Neural cell (in vitro differentiated cells): Measurements from ENCODE around the gene PEAK3. TPM values are rescaled to one million over a fixed set of nuclear protein-coding genes. Genes with fewer than 3 reads are reported as not detected.

Source experiments
- H2AFZ ChIP-seq: fragments of 200-600, 300-800 bp; sonication (generic), shearing (Covaris generic); 2 replicates; pipeline ENCODE4 v1.6.0; 2014; ENCODE audit warnings: low read depth, mild to moderate bottlenecking, antibody characterized with exemption, low read length, moderate library complexity
- H3F3A ChIP-seq: fragments of 200-600 bp; shearing (Covaris generic); 2 replicates; pipeline ENCODE4 v1.6.1; 2016; ENCODE audit warnings: mild to moderate bottlenecking, moderate library complexity, mixed read lengths, antibody characterized with exemption, low read length; ENCODE audit not compliant: insufficient read depth, poor library complexity, severe bottlenecking
- H3K27ac ChIP-seq: fragments of 200-600, 300-800 bp; sonication (generic), shearing (Covaris generic); 2 replicates; pipeline ENCODE4 v1.5.1; 2014; ENCODE audit warnings: mild to moderate bottlenecking, low read length, moderate library complexity
- H3K27me3 ChIP-seq: fragments of 300-800, 200-600 bp; sonication (generic), shearing (Covaris generic); 2 replicates; pipeline ENCODE4 v1.6.0; 2014; ENCODE audit warnings: mild to moderate bottlenecking, low read depth, low read length, moderate library complexity; ENCODE audit not compliant: insufficient read depth
- H3K36me3 ChIP-seq: fragments of 300-800, 200-600 bp; sonication (generic), shearing (Covaris generic); 2 replicates; pipeline ENCODE4 v1.5.1; 2014; ENCODE audit warnings: mild to moderate bottlenecking, antibody characterized with exemption, low read length, moderate library complexity; ENCODE audit not compliant: insufficient read depth
- H3K4me2 ChIP-seq: fragments of 300-800, 200-600 bp; sonication (generic), shearing (Covaris generic); 2 replicates; pipeline ENCODE4 v1.6.0; 2014; ENCODE audit warnings: mild to moderate bottlenecking, low read length
- H3K4me3 ChIP-seq: fragments of 300-800, 200-600 bp; sonication (generic), shearing (Covaris generic); 2 replicates; pipeline ENCODE4 v1.5.1; 2014; ENCODE audit warnings: mild to moderate bottlenecking, low read length, moderate library complexity
- H3K79me2 ChIP-seq: fragments of 200-600 bp; shearing (Covaris generic); replicated peaks from 2 replicates; pipeline ENCODE4 v1.6.0; 2014; ENCODE audit warnings: mild to moderate bottlenecking, low read length, moderate library complexity; ENCODE audit not compliant: insufficient read depth
- H3K9ac ChIP-seq: fragments of 300-800, 200-600 bp; sonication (generic), shearing (Covaris generic); 2 replicates; pipeline ENCODE4 v1.6.1; 2016; ENCODE audit warnings: mild to moderate bottlenecking, low read length, mixed read lengths
- H3K9me2 ChIP-seq: fragments of 200-600 bp; shearing (Covaris generic); 2 replicates; pipeline ENCODE4 v1.6.1; 2016; ENCODE audit warnings: mild to moderate bottlenecking, low read length, mixed read lengths; ENCODE audit not compliant: insufficient read depth
- H3K9me3 ChIP-seq: fragments of 200-600, 300-800 bp; sonication (generic), shearing (Covaris generic); 2 replicates; pipeline ENCODE4 v1.6.1; 2016; ENCODE audit warnings: mild to moderate bottlenecking, mixed run types, low read length, moderate library complexity, mixed read lengths
- H4K20me1 ChIP-seq: fragments of 200-600 bp; shearing (Covaris generic); 2 replicates; pipeline ENCODE4 v1.6.1; 2016; ENCODE audit warnings: mild to moderate bottlenecking, mixed run types; ENCODE audit not compliant: insufficient read depth
- EP300 ChIP-seq: fragments of 450-650 bp; conservative IDR thresholded peaks from 2 replicates; pipeline ENCODE4 v1.6.1; 2014; ENCODE audit warnings: antibody characterized with exemption, mild to moderate bottlenecking, moderate library complexity; ENCODE audit not compliant: poor library complexity, severe bottlenecking
- EZH2 ChIP-seq: fragments of 200-600, 300-800 bp; shearing (Covaris generic), sonication (generic); IDR thresholded peaks from 2 replicates; pipeline ENCODE4 v1.6.1; 2014; ENCODE audit warnings: antibody characterized with exemption, low read length, borderline replicate concordance, mild to moderate bottlenecking; ENCODE audit not compliant: insufficient read depth, poor library complexity, severe bottlenecking
- MXI1 ChIP-seq: fragments of 450-650 bp; conservative IDR thresholded peaks from 2 replicates; pipeline ENCODE4 v1.6.1; 2014; ENCODE audit warnings: antibody characterized with exemption, mild to moderate bottlenecking; ENCODE audit not compliant: poor library complexity, severe bottlenecking
- POLR2AphosphoS5 ChIP-seq: IDR thresholded peaks from 2 replicates; pipeline ENCODE4 v1.6.1; 2012
- RAD21 ChIP-seq: fragments of 450-650 bp; conservative IDR thresholded peaks from 2 replicates; pipeline ENCODE4 v1.6.1; 2014; ENCODE audit warnings: antibody characterized with exemption, mild to moderate bottlenecking, moderate library complexity
- SMC3 ChIP-seq: fragments of 450-650 bp; conservative IDR thresholded peaks from 2 replicates; pipeline ENCODE4 v1.6.1; 2014; ENCODE audit warnings: antibody characterized with exemption, mild to moderate bottlenecking, moderate library complexity; ENCODE audit not compliant: poor library complexity
- TAF1 ChIP-seq: IDR thresholded peaks from 2 replicates; pipeline ENCODE4 v1.6.1; 2012; ENCODE audit warnings: low read depth
- polyA plus RNA-seq: library from polyadenylated mRNA; depleted of rRNA; stranded (reverse); fragments of >200 nt; gene quantifications from 2 replicates; pipeline ENCODE4 v1.2.3, GENCODE V29; 2014
- TF ChIP-seq, protein P1 (sequence below): fragments of 450-650 bp; IDR thresholded peaks from 2 replicates; pipeline ENCODE4 v1.5.1; 2014; ENCODE audit warnings: antibody characterized with exemption, mild to moderate bottlenecking, moderate library complexity; ENCODE audit not compliant: poor library complexity, severe bottlenecking
- TF ChIP-seq, protein P2 (sequence below): IDR thresholded peaks from 2 replicates; pipeline ENCODE4 v1.6.1; 2012; ENCODE audit warnings: borderline replicate concordance

PEAK3 gene
- polyA plus RNA-seq, 1 donor from 2014 or later = not detected

DNA sequence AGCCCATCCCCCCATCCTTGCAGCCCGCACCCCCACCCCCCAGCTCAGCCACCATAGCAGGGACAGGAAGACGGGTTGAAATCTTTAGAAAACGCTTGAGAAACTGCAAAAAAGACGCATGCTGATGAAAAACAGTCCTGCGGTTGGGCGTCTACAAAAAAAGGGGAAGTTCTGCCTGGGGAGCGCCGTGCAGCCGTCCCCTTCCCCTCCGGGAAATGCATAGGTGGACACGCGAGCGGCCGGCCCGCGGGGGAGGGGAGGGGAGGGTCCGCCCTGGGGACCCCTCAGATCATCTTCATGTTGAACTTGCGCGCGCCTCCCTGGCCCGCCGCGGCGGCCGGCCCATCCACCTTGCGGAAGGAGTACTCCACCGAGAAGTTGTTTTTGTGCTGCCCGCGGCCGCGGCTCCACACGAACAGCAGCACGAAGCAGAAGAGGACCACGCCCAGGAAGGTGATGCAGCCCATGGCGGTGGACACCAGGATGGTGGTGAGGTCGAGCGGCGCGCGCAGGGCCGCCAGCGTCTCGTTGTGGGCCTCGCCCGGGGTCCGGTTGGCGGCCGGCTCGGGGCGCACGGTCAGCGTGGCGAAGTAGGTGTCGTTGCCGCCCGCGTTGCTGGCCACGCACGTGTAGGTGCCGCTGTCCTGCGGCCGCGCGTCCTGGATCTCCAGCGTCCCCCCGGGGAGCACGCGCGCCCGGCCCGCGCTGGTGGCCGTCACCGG is 7.9 kb upstream of the PEAK3 start:
- Histone ChIP-seq H3K27me3 (peaks cover 56% of the 10 kb centered on the region), H4K20me1 (no peaks in the 10 kb centered on the region), H3K36me3 (no peaks in the 10 kb centered on the region), H3K4me2 (no peak overlapping the region), H3K9me3 (no peaks in the 10 kb centered on the region), H3K27ac (no peak overlapping the region), H2AFZ (no peak overlapping the region), H3K9ac (no peak overlapping the region), H3F3A (no peaks in the 10 kb centered on the region), H3K79me2 (no peaks in the 10 kb centered on the region), H3K4me3 (peak overlapping the region; percentile 46), H3K9me2 (no peaks in the 10 kb centered on the region)
- TF ChIP-seq, protein P1, sequence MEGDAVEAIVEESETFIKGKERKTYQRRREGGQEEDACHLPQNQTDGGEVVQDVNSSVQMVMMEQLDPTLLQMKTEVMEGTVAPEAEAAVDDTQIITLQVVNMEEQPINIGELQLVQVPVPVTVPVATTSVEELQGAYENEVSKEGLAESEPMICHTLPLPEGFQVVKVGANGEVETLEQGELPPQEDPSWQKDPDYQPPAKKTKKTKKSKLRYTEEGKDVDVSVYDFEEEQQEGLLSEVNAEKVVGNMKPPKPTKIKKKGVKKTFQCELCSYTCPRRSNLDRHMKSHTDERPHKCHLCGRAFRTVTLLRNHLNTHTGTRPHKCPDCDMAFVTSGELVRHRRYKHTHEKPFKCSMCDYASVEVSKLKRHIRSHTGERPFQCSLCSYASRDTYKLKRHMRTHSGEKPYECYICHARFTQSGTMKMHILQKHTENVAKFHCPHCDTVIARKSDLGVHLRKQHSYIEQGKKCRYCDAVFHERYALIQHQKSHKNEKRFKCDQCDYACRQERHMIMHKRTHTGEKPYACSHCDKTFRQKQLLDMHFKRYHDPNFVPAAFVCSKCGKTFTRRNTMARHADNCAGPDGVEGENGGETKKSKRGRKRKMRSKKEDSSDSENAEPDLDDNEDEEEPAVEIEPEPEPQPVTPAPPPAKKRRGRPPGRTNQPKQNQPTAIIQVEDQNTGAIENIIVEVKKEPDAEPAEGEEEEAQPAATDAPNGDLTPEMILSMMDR = no peak
- TF ChIP-seq EP300 (no peak), EZH2 (no peak)

DNA sequence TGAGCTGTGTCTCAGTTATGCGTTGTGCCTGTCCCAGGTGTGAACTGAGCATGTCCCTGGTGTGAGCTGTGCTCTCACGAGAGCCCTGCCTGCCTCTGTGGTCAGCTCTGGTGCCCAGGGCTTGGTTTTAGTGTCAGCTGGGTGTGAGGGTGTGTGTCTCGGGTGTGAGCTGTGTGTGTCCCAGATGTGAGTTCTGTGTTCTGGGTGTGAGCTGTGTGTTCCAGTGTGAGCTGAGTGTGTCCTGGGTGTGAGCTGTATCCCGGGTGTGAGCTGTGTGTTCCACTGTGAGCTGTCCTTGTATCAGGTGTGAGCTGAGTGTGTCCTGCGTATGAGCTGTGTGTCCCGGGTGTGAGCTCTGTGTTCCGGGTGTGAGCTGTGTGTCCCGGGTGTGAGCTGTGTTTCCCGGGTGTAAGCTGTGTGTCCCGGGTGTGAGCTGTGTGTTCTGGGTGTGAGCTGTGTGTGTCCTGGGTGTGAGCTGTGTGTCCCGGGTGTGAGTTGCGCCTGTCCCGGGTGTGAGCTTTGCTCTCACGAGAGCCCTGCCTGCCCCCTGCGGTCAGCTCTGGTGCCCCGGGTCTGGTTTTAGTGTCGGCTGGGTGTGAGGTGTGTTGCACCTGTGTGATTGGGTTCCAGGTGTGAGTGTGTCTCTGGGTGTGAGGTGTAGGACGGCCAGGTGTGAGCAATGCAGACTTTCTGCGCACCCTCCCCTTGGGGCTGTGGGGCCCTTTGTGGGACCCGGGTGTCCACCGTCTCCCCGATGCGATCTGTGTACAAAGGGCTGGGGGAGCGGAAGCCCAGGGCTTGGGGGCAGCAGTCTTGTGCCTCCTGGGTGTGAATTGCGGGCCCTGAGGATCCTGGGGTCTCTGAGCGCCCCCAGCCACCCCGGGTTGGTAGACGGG is 7.1 kb upstream of the PEAK3 start:
- H4K20me1 ChIP-seq = no peaks in the 10 kb centered on the region
- H3K4me2 ChIP-seq = no peak overlapping the region
- no peaks in the 10 kb centered on the region for H3K79me2 ChIP-seq
- TF ChIP-seq EZH2 = no peak
- no peak for TF ChIP-seq SMC3
- no peak for TF ChIP-seq TAF1
- TF ChIP-seq, protein P2, sequence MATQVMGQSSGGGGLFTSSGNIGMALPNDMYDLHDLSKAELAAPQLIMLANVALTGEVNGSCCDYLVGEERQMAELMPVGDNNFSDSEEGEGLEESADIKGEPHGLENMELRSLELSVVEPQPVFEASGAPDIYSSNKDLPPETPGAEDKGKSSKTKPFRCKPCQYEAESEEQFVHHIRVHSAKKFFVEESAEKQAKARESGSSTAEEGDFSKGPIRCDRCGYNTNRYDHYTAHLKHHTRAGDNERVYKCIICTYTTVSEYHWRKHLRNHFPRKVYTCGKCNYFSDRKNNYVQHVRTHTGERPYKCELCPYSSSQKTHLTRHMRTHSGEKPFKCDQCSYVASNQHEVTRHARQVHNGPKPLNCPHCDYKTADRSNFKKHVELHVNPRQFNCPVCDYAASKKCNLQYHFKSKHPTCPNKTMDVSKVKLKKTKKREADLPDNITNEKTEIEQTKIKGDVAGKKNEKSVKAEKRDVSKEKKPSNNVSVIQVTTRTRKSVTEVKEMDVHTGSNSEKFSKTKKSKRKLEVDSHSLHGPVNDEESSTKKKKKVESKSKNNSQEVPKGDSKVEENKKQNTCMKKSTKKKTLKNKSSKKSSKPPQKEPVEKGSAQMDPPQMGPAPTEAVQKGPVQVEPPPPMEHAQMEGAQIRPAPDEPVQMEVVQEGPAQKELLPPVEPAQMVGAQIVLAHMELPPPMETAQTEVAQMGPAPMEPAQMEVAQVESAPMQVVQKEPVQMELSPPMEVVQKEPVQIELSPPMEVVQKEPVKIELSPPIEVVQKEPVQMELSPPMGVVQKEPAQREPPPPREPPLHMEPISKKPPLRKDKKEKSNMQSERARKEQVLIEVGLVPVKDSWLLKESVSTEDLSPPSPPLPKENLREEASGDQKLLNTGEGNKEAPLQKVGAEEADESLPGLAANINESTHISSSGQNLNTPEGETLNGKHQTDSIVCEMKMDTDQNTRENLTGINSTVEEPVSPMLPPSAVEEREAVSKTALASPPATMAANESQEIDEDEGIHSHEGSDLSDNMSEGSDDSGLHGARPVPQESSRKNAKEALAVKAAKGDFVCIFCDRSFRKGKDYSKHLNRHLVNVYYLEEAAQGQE = no peak
- TF ChIP-seq MXI1 = no peak
- TF ChIP-seq EP300 = no peak
- no peak for TF ChIP-seq POLR2AphosphoS5
- TF ChIP-seq, protein P1 = no peak
- no peak for TF ChIP-seq RAD21
- H3F3A ChIP-seq = no peaks in the 10 kb centered on the region
- H3K27ac ChIP-seq = no peak overlapping the region
- no peak overlapping the region for H2AFZ ChIP-seq
- H3K36me3 ChIP-seq = no peaks in the 10 kb centered on the region
- no peak overlapping the region for H3K4me3 ChIP-seq
- peaks cover 56% of the 10 kb centered on the region for H3K27me3 ChIP-seq
- H3K9ac ChIP-seq = no peak overlapping the region
- no peaks in the 10 kb centered on the region for H3K9me2 ChIP-seq
- H3K9me3 ChIP-seq = no peaks in the 10 kb centered on the region
